SK-N-SH (cell line): ENCODE measurements around the gene FMN2. TPM values are rescaled to one million over a fixed set of nuclear protein-coding genes. Genes with fewer than 3 reads are reported as not detected.

Experiments
- CTCF ChIA-PET: fragments of 300-600, 350-600 bp; formaldehyde crosslinking; extraction: SDS; loops from one replicate; lab custom pipeline; 2021; lab: Yijun Ruan, JAX
- POLR2A ChIA-PET: fragments of 350-600 bp; sonication (Branson Sonifier 250); formaldehyde crosslinking; extraction: SDS; loops from one replicate; lab custom pipeline; 2020; ENCODE audit warnings: antibody characterized with exemption, inconsistent platforms; lab: Yijun Ruan, JAX
- DNase-seq: peaks from one replicate; pipeline ENCODE4 v3.0.0; 2012
- H2AFZ ChIP-seq: fragments of 200-600 bp; sonication (generic); 2 replicates; pipeline ENCODE4 v1.8.1; 2016; ENCODE audit warnings: antibody characterized with exemption, mild to moderate bottlenecking, low read depth
- H3F3A ChIP-seq: fragments of 200-600 bp; sonication (generic); replicated peaks from 2 replicates; pipeline ENCODE3; 2016; ENCODE audit warnings: antibody characterized with exemption, mild to moderate bottlenecking; ENCODE audit not compliant: insufficient read depth
- H3K27ac ChIP-seq, 2 experiments: fragments of 200-500 bp in 1 of 2; fragments of 200-600 bp in 1 of 2; sonication (Bioruptor generic) in 1 of 2; sonication (generic), shearing (Covaris generic) in 1 of 2; 2 replicates each; pipeline versions ENCODE4 v1.5.1 to v1.6.1; 2014 to 2016; ENCODE audit warnings: low read depth in 2 of 2, inconsistent platforms in 1 of 2, low read length in 1 of 2, mild to moderate bottlenecking in 1 of 2, mixed read lengths in 1 of 2
- H3K27me3 ChIP-seq: fragments of 200-600 bp; sonication (generic), shearing (Covaris generic); 2 replicates; pipeline ENCODE4 v1.6.1; 2016; ENCODE audit warnings: mixed run types; ENCODE audit not compliant: insufficient read depth
- H3K36me3 ChIP-seq, 2 experiments: fragments of 200-500 bp in 1 of 2; fragments of 200-600 bp in 1 of 2; sonication (Bioruptor generic) in 1 of 2; sonication (generic) in 1 of 2; replicated peaks in 1 of 2; 2 replicates each; pipeline versions ENCODE3 to v1.5.1; 2014 to 2016; ENCODE audit warnings: low read length in 1 of 2, mild to moderate bottlenecking in 1 of 2; ENCODE audit not compliant: insufficient read depth in 2 of 2, control insufficient read depth in 1 of 2
- H3K4me1 ChIP-seq, 2 experiments: fragments of 200-500 bp in 1 of 2; fragments of 200-600 bp in 1 of 2; sonication (Bioruptor generic) in 1 of 2; sonication (generic), shearing (Covaris generic) in 1 of 2; 2 replicates each; pipeline versions ENCODE4 v1.5.1 to v1.6.1; 2014 to 2016; ENCODE audit warnings: low read depth in 1 of 2, low read length in 1 of 2, mixed run types in 1 of 2; ENCODE audit not compliant: insufficient read depth in 2 of 2, control insufficient read depth in 1 of 2
- H3K4me2 ChIP-seq: fragments of 200-600 bp; sonication (generic), shearing (Covaris generic); 2 replicates; pipeline ENCODE4 v1.6.1; 2017; ENCODE audit warnings: mixed run types
- H3K4me3 ChIP-seq, 2 experiments: fragments of 200-500 bp in 1 of 2; fragments of 200-600 bp in 1 of 2; sonication (Bioruptor generic) in 1 of 2; sonication (generic), shearing (Covaris generic) in 1 of 2; 2 replicates each; pipeline versions ENCODE4 v1.5.1 to v1.8.1; 2014 to 2016; ENCODE audit warnings: low read depth in 2 of 2, inconsistent platforms in 1 of 2, low read length in 1 of 2, mild to moderate bottlenecking in 1 of 2, mixed read lengths in 1 of 2, moderate library complexity in 1 of 2
- H3K79me2 ChIP-seq: fragments of 200-600 bp; sonication (generic); 2 replicates; pipeline ENCODE4 v1.8.1; 2017; ENCODE audit warnings: mild to moderate bottlenecking; ENCODE audit not compliant: insufficient read depth
- H3K9ac ChIP-seq: fragments of 200-600 bp; sonication (generic); 2 replicates; pipeline ENCODE4 v1.6.1; 2017; ENCODE audit warnings: mixed run types
- H3K9me2 ChIP-seq: fragments of 200-600 bp; sonication (generic); 2 replicates; pipeline ENCODE4 v1.6.1; 2017; ENCODE audit warnings: mixed run types
- H3K9me3 ChIP-seq: fragments of 200-600 bp; sonication (generic); 2 replicates; pipeline ENCODE4 v1.6.1; 2017; ENCODE audit warnings: mixed run types, mild to moderate bottlenecking, moderate library complexity
- H4K20me1 ChIP-seq: fragments of 200-600 bp; sonication (generic); 2 replicates; pipeline ENCODE4 v1.6.1; 2017; ENCODE audit warnings: mild to moderate bottlenecking, mixed run types; ENCODE audit not compliant: insufficient read depth
- CHD2 ChIP-seq: fragments of 150-350 bp; IDR thresholded peaks from 2 replicates; pipeline ENCODE4 v1.6.1; 2018; ENCODE audit warnings: low read length; ENCODE audit not compliant: partially characterized antibody
- EP300 ChIP-seq, 2 experiments: IDR thresholded peaks; 2 replicates each; pipeline versions ENCODE4 v1.4.0 to v1.6.1; 2012; ENCODE audit warnings: borderline replicate concordance in 1 of 2, low read depth in 1 of 2, low read length in 1 of 2
- FOSL2 ChIP-seq: IDR thresholded peaks from 2 replicates; pipeline ENCODE4 v1.4.0; 2012; ENCODE audit warnings: low read depth, mild to moderate bottlenecking, moderate library complexity, borderline replicate concordance
- FOXJ3 ChIP-seq: sonication (generic); formaldehyde crosslinking; IDR thresholded peaks from 2 replicates; pipeline ENCODE4 v1.5.1; 2020; ENCODE audit warnings: mild to moderate bottlenecking, missing genetic modification reagents
- FOXM1 ChIP-seq: IDR thresholded peaks from 2 replicates; pipeline ENCODE4 v1.4.0; 2012; ENCODE audit warnings: low read depth, mild to moderate bottlenecking
- NFIC ChIP-seq: IDR thresholded peaks from 2 replicates; pipeline ENCODE4 v1.4.0; 2012; ENCODE audit warnings: borderline replicate concordance
- POLR2AphosphoS5 ChIP-seq: IDR thresholded peaks from 2 replicates; pipeline ENCODE4 v1.6.1; 2012; ENCODE audit warnings: low read depth, low read length
- RCOR1 ChIP-seq: fragments of 150-350 bp; IDR thresholded peaks from 2 replicates; pipeline ENCODE4 v1.6.1; 2017; ENCODE audit warnings: antibody characterized with exemption, low read length
- TAF1 ChIP-seq: IDR thresholded peaks from 2 replicates; pipeline ENCODE4 v1.6.1; 2012; ENCODE audit warnings: low read depth, mild to moderate bottlenecking, low read length, moderate library complexity, borderline replicate concordance
- WGBS: methylation state at CpG from one replicate; pipeline ENCODE4 v1.1.6; 2017; ENCODE audit warnings: low lambda C conversion rate; 5-methylcytosine and 5-hydroxymethylcytosine counted together
- polyA plus RNA-seq, 3 experiments: library from polyadenylated mRNA; depleted of rRNA; stranded (reverse); fragments of >200 nt; gene quantifications; 2 replicates each; pipeline ENCODE4 v1.2.3, GENCODE V29; 2012
- TF ChIP-seq, protein P1 (sequence below): fragments of 150-350 bp; IDR thresholded peaks from 2 replicates; pipeline ENCODE4 v1.6.1; 2016; ENCODE audit warnings: mild to moderate bottlenecking, low read depth, low read length
- TF ChIP-seq, protein P2 (sequence below): IDR thresholded peaks from 2 replicates; pipeline ENCODE4 v1.4.0; 2012; ENCODE audit warnings: low read depth, borderline replicate concordance
- TF ChIP-seq, protein P3 (sequence below): IDR thresholded peaks from 2 replicates; pipeline ENCODE4 v1.4.0; 2012; ENCODE audit warnings: low read depth
- TF ChIP-seq, protein P4 (sequence below): IDR thresholded peaks from 2 replicates; pipeline ENCODE4 v1.4.0; 2012; ENCODE audit warnings: low read depth, borderline replicate concordance
- TF ChIP-seq, protein P5 (sequence below): IDR thresholded peaks from 2 replicates; pipeline ENCODE4; 2012
- TF ChIP-seq, protein P6 (sequence below): IDR thresholded peaks from 2 replicates; pipeline ENCODE4 v1.6.1; 2012; ENCODE audit warnings: mild to moderate bottlenecking, low read depth, low read length, moderate library complexity

Gene FMN2
- polyA plus RNA-seq, 1 of the 3 experiments (the other 2 are of a cell fraction): 7.2 TPM

DNA sequence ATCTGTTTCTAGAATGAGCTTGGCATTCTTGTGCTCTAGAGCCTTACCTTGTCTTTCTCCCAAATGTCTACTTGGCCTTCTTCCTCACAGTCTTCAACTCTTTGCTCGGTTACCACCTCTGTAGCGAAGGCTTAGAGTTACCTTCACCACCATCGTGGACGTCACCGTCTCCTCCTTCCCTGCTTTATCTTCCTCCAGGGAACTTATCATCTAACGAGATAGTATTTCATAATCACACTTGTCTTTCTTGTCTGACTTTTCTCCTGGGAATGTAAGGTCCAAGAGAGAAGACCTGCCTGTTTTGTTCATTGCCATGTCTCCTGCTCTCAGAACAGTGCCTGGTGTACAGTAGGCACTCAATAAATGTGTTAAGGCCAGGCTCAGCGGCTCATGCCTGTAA, 404.7 kb downstream of the FMN2 start:
- H3K4me1 ChIP-seq: peaks cover 13 to 21% of the 10 kb centered on the region in 2 experiments; a peak in 3 of 4 replicates
- H3K27me3 ChIP-seq: no peaks in the 10 kb centered on the region
- TF ChIP-seq RCOR1 (no peak), POLR2AphosphoS5 (no peak), FOXJ3 (CRISPR knock-in tag) (no peak), TAF1 (no peak), EP300 (IDR thresholded peaks at IDR 0.05; ENCODE audit: borderline replicate concordance in 1 of 2, low read depth in 1 of 2, low read length in 1 of 2) (no peak), NFIC (no peak), FOXM1 (no peak), FOSL2 (no peak), CHD2 (no peak)
- TF ChIP-seq, protein P1, sequence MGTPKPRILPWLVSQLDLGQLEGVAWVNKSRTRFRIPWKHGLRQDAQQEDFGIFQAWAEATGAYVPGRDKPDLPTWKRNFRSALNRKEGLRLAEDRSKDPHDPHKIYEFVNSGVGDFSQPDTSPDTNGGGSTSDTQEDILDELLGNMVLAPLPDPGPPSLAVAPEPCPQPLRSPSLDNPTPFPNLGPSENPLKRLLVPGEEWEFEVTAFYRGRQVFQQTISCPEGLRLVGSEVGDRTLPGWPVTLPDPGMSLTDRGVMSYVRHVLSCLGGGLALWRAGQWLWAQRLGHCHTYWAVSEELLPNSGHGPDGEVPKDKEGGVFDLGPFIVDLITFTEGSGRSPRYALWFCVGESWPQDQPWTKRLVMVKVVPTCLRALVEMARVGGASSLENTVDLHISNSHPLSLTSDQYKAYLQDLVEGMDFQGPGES: no peak
- TF ChIP-seq, protein P2, sequence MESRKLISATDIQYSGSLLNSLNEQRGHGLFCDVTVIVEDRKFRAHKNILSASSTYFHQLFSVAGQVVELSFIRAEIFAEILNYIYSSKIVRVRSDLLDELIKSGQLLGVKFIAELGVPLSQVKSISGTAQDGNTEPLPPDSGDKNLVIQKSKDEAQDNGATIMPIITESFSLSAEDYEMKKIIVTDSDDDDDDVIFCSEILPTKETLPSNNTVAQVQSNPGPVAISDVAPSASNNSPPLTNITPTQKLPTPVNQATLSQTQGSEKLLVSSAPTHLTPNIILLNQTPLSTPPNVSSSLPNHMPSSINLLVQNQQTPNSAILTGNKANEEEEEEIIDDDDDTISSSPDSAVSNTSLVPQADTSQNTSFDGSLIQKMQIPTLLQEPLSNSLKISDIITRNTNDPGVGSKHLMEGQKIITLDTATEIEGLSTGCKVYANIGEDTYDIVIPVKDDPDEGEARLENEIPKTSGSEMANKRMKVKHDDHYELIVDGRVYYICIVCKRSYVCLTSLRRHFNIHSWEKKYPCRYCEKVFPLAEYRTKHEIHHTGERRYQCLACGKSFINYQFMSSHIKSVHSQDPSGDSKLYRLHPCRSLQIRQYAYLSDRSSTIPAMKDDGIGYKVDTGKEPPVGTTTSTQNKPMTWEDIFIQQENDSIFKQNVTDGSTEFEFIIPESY: no peak
- TF ChIP-seq, protein P3, sequence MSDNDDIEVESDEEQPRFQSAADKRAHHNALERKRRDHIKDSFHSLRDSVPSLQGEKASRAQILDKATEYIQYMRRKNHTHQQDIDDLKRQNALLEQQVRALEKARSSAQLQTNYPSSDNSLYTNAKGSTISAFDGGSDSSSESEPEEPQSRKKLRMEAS: no peak
- TF ChIP-seq, protein P4, sequence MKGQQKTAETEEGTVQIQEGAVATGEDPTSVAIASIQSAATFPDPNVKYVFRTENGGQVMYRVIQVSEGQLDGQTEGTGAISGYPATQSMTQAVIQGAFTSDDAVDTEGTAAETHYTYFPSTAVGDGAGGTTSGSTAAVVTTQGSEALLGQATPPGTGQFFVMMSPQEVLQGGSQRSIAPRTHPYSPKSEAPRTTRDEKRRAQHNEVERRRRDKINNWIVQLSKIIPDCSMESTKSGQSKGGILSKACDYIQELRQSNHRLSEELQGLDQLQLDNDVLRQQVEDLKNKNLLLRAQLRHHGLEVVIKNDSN: no peak
- TF ChIP-seq, protein P5, sequence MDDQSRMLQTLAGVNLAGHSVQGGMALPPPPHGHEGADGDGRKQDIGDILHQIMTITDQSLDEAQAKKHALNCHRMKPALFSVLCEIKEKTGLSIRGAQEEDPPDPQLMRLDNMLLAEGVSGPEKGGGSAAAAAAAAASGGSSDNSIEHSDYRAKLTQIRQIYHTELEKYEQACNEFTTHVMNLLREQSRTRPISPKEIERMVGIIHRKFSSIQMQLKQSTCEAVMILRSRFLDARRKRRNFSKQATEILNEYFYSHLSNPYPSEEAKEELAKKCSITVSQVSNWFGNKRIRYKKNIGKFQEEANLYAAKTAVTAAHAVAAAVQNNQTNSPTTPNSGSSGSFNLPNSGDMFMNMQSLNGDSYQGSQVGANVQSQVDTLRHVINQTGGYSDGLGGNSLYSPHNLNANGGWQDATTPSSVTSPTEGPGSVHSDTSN: no peak
- TF ChIP-seq, protein P6, sequence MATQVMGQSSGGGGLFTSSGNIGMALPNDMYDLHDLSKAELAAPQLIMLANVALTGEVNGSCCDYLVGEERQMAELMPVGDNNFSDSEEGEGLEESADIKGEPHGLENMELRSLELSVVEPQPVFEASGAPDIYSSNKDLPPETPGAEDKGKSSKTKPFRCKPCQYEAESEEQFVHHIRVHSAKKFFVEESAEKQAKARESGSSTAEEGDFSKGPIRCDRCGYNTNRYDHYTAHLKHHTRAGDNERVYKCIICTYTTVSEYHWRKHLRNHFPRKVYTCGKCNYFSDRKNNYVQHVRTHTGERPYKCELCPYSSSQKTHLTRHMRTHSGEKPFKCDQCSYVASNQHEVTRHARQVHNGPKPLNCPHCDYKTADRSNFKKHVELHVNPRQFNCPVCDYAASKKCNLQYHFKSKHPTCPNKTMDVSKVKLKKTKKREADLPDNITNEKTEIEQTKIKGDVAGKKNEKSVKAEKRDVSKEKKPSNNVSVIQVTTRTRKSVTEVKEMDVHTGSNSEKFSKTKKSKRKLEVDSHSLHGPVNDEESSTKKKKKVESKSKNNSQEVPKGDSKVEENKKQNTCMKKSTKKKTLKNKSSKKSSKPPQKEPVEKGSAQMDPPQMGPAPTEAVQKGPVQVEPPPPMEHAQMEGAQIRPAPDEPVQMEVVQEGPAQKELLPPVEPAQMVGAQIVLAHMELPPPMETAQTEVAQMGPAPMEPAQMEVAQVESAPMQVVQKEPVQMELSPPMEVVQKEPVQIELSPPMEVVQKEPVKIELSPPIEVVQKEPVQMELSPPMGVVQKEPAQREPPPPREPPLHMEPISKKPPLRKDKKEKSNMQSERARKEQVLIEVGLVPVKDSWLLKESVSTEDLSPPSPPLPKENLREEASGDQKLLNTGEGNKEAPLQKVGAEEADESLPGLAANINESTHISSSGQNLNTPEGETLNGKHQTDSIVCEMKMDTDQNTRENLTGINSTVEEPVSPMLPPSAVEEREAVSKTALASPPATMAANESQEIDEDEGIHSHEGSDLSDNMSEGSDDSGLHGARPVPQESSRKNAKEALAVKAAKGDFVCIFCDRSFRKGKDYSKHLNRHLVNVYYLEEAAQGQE: no peak
- no peak overlapping the region for H2AFZ ChIP-seq
- POLR2A ChIA-PET: no interaction called here
- no peak overlapping the region for H3K4me3 ChIP-seq
- H3K9me2 ChIP-seq: no peaks in the 10 kb centered on the region
- H3K4me2 ChIP-seq: no peak overlapping the region
- H3K36me3 ChIP-seq: no peaks in the 10 kb centered on the region
- H3K9ac ChIP-seq: no peak overlapping the region
- no peak overlapping the region for H3K27ac ChIP-seq
- WGBS: 98% methylated on average over 7 of the region's 7 CpGs
- DNase-seq: no peak
- no peaks in the 10 kb centered on the region for H4K20me1 ChIP-seq
- H3F3A ChIP-seq: no peaks in the 10 kb centered on the region
- H3K79me2 ChIP-seq: no peaks in the 10 kb centered on the region
- no peaks in the 10 kb centered on the region for H3K9me3 ChIP-seq
- CTCF ChIA-PET: no interaction called here
